NCI-H146 treated with DMSO at 0.1 percent for 48 hours (cell line): ENCODE data around the gene TFCP2L1.

ENCODE experiments used
- DNase-seq: peaks from one replicate; lab custom pipeline; 2025; ENCODE audit not compliant: unreplicated experiment; lab: John Stamatoyannopoulos, UW

The TFCP2L1 gene

DNA sequence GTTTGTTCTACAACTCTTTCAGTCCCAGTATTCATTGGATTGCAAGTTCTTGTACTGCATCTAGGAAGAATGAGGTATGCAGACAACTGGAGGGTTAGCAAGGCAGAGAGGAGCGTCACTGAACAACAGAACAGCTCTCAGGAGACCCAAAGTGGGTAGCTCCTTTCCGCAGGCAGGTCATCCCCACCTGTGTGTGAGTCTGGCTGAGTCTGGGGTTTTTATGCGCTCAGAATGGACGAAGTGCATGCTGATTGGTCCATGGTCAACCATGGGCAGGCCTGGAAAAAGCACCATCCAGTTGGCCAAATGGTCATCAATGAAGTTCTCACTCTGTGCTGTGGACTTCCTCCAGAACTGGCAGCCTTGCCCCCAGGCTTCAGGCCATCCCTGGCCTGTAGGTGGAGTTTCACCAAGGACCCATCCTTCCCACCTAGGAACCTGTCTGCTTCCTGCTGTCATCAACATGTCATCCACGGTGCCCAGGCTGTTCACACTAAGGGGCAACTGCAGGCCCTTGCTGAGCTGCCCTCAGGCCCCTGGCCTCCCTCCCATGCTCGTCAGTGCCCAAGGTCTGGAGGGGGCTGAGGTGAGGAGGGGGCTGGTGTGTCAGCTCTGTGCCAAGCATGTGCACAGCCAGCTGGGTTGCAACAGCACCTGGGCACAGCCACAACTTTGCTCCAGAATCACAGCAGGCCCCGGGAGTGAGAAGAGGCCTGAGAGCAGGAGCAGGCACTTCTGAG lies 11.1 kb upstream of the TFCP2L1 start:
- no peak for DNase-seq

DNA sequence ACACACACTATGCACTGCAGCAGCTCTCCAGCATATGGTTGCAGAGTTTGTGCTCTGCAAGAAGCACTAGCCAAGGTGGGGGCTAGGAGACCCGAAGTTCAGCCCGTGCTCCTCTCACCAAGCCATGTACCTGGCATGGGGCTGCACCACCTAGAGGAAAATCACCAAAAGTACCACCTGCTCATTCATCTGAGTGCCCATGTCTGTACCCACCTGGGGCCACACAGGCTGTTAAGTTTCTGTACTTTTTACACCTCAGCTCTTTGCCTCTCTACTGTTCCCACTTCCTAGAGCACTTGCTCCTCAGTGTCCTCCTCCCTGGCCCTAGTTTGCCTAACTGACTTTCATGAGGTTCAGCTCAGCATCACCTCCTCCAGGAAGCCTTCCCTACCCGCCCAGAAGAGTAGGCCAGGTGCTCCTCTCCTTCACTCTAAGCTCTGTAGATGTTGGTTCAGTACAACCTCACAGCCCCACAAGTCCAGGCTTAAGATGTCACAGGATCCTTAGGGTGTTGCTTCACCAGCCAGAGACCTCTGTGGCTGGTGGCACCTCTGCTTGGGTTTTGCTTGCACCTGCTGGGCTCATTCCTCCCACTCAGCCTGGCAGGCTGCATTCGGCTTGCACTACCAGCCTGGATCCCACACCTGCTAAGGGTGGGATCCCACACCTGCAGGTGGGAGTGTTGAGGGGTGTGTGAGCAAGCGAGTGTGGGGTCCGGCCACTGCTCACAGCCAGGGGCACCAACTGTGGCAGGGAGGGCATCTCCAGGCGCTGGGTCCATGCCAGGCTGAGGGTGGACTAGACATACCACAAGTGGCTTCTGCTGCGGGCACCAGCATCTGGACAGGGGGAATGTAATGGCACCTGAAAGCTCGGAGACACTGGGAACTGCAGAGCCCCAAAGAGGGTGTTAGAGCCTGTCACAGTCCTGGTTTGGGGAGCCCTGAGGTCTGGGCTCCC lies 10.2 kb upstream of the TFCP2L1 start:
- DNase-seq = no peak

DNA sequence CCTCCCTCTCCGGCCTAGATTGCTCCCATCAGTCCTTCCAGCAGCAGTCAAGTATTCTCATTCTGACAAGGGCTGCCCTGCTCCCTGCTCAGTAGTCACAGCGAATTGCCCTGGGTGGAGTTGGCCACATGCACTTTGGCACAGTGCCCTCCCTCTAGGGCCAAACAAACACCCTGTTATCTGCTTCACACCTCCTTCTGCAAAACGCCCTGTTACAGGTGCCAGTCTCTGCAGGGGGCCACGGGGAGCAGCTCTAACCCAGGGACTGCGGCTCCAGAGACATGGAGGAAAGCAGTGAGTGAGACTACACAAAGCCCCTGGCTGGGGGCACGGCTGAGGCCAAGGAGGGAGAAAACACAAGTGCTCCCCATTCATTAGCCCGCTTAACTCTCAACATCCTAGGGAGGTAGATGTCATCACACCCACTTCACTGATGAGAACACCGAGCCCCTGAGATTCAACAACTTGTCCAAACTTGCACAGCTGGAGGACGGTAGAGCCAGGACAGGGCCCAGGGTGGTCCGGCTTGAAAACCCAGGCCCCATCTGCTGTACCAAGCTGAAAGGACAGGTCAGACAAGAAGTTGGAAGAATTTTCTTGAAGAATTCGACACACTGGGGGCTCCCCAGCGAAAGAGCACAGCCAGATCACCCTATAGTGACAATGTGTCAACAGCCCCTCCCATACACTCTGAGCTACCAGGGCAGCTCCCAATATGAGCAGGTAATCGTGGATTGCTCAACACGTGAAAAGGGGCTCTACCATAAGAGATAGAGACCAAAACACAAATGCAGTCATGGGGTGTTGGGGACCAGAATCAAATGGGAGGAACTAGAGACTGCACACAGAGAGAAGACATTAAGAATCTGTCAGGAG lies 8.7 kb upstream of the TFCP2L1 start:
- no peak for DNase-seq

DNA sequence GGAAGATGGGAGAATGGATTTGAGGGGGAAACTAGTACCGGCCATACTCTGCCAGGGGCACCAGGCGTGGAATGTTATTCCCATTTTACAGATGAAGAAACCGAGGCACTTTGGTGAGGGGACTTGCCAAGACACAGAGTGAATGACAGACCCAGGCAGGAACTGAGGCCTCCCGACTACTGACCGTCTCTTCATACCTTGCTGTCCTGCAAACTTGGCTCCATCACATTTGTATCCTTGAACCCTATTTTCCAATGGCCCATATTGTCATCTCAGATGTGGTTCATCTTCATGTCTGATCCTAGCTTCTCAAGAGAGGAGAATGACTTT lies 6.2 kb upstream of the TFCP2L1 start:
- DNase-seq = no peak

DNA sequence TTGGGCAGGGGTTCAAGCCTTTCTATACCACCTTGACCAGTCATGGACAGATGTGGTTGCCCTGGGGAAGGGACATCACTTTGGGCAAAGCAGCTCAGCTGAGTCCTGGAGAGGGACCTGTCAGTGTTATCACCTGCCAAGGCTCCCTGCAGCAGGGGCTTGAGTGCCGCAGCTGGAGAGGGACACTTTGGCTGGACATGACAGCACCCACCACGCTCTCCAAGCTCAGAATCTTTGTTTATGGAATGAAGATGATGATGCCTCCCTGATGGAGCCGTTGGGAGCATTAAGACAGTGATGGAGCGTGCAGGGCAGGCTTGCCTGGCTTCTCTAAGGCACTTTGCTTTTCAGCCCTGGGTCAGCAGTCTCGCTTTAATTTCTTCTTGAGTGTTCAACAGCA lies 4.3 kb upstream of the TFCP2L1 start:
- no peak for DNase-seq

DNA sequence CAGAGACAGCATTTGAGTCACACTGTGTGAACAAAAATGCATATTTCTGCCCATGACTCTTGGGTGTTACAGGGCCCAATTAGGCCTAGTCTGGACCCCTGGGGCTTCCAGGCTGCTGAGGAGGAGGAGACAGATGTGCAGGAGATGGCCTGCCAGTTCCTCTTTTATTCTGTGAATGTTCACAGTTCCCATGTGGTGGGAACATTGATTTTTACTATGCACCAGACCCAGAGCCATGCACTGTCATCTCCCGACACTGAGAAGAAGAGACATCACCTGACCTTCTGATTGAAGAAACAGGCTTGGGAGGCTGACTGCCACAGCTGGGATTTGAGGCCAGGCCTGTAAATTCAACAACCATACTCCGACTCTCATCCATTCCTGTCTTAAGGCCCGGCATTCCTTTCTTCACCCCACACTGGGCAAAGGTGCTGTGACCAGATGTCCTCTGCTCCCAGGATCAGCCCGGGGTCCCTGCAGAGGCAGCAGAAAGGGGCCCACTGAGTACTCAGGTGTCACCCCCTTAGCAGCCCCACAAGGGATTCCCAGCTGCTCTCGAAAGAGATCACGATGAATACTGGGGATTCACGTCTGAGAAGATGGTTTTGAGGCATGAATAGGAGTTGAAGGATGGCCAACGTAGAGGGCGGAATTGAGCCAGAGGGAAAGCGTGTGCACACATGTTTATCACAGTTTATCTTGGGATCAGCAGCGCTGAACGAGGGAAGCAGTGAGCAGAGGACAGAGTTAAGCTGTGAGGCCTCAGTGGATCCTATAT lies 3.6 kb upstream of the TFCP2L1 start:
- no peak for DNase-seq

DNA sequence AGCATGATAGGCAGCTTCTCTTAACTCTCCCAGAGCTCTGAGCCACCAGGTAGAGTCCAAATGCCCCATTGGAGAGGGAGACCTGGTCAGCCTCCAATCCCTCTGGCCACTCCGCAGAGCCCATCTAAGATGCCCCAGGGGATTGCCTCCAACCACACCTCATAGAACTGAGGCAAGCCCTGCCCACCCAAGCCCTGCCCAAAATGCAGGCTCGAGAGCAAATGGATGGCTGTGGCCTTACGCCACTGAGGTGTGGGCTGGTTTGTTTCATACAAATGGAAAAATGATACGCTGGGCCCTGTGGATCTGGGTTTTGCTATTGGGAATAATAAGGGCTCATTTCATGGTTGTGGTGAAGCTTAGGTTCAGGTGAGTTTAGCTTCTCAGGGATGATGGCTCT lies 3.0 kb upstream of the TFCP2L1 start:
- no peak for DNase-seq

DNA sequence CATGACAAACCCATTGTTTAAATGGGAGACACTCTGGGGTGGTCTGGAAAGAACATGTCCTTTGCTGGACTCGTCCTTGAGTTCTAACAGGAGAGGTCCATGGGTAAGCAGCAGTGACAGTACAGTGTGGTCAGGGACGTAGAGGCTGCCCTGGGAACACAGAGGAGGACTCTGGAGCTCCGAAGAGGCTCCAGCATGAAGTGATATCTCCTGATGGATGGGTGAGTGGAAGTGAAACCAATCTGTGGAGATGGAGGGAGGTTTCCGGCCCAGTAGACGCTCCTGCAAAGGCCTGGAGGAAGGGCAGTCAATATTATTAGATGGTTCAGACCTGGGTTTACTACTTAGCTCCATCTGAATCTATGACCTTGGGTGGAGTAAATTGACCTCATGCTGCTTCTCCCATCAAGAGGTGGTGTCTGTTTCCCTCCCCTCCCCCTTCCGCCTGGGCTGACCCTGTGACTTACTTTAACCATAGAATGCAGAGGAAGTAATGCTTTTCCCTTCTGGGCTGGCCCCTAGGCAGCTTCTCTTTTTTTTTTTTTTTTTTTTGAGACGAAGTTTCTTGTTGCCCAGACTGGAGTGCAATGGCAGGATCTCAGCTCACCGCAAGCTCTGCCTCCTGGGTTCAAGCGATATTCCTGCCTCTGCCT lies 2.3 kb upstream of the TFCP2L1 start:
- DNase-seq = no peak

DNA sequence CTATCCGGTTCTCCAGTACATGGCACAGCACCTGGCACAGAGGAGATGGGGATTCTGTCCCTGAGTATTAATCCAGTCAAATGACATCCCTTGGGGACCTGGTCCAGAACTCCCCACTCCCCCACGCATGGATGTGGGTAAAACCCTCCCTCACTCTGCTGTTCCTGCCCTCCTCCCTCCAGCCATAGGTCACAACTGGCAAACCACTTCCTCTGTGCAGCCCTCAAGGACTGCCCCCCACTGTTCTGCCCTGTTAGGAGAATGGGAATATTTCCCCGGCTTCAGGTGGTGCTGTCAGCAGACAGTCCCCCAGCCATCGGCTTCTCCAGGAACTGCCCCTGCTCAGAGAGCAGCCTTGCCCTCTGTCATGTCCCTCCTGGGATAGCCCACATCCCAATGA lies 1.5 kb upstream of the TFCP2L1 start:
- no peak for DNase-seq

DNA sequence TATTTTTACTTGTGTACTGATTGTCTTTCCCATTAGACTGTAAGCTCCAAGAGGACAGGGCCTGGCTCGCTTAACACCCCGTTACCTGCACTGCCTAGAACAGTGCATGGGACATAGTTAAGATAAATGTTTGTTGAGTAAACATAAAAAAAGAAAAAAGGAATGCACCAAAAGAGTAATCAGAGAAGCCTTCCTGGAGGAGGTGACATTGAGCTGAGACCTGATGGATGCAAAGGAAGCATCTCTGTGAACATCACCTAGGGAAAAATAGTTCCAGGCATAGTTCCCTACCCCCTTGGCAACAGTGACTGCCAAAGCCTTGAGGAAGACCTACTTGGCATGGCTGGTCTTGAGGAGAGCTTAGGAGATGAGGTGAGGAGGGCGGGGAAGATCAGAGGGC lies 924 bp upstream of the TFCP2L1 start:
- DNase-seq = no peak

DNA sequence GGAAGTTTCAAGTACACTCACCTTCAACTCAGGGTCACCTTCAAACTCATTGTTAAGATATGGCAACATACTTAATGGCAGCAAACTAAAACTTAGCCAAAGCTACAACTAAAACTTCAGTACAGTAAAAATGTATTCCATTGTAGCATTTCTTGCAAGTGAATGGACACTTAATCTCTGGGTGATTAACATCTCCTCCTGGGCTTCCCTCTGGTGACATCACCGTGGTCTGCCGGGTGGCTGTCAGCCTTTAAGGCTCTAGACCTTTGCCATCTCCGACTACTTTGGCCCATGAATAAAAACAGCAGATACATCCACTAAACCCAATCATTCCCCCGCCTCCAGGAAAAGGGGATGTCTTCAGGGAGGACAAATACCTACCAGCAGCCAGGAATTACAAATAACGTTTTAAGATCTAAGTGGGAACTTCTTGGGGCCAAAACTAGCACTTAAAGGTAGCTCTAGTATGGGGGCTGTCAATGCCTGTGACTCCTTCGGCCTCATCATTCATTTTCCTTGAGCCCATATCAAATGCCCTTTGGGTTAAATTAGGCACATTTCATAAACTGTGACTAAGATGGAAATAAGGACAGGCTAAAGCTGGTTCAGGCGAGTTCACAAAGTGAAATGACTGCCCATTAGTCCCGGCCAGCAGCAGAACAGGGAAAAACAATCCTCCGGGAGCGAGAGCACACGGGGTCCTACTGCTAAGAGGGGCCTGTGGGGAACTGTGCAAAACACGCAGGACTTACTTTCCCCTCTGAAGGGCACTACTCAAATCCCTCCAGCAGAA lies 1.1 kb downstream of the TFCP2L1 start:
- DNase-seq = no peak

DNA sequence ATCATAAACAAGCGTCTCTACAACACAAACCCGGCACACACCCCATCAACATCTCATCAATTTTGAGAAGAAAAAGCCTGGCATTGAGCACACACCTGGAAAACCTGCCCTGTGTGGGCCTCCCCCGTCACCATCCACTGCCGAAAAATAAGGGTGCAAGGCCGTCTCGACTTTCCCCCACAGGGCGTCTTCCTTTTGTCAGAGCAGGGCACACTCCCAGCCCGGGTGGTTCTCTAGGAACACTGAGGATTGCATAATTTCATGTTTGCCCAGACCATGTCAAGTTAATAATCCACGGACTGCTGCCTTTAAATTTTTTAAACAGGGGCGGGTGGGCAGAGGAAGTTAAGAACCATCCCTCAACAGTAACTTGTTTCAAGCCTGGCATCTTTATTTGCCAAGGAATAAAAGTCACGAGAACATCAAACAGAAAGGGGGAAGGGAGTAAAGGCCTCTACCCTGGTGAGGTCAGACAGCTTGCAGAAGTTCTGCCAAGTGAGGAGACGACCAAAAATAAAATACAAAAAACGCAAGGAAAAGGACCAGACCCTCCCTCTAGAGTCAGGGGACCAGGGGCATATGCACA lies 2.1 kb downstream of the TFCP2L1 start:
- no peak for DNase-seq

DNA sequence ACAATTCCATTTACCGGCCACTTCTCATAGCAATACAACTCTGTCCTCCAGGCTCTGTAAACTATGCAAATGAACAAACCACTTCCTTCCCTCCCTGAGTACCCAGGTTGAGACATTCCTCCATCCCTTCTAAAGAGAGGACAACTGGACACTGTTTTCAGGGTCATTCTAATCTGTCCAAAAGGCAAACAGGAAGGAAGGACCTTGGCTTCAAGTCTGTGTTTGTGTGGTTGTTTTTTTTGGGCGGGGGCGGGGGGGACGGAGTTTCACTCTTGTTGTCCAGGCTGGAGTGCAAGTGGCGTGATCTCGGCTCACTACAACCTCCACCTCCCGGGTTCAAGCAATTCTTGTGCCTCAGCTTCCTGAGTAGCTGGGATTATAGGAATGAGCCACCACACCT lies 3.3 kb downstream of the TFCP2L1 start:
- no peak for DNase-seq

DNA sequence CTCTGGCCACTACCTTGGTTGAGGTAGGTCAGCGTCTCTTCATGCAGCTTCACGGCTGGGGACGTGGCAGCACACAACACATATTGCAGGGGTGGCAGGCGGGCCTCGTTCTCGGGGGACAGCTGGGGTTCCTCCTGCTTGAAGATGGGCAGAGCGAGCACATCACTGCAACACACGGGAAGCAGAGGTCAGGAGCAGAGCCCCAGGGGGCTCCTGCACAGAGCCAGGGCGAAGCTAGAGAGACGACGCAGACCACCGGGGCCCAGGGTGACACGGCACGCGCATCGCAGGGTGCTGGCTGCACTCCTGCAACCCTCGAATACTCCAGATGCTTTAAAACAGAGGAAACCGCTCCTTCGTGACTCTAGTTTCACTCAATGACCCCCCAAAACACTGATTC lies 3.9 kb downstream of the TFCP2L1 start:
- no peak for DNase-seq

DNA sequence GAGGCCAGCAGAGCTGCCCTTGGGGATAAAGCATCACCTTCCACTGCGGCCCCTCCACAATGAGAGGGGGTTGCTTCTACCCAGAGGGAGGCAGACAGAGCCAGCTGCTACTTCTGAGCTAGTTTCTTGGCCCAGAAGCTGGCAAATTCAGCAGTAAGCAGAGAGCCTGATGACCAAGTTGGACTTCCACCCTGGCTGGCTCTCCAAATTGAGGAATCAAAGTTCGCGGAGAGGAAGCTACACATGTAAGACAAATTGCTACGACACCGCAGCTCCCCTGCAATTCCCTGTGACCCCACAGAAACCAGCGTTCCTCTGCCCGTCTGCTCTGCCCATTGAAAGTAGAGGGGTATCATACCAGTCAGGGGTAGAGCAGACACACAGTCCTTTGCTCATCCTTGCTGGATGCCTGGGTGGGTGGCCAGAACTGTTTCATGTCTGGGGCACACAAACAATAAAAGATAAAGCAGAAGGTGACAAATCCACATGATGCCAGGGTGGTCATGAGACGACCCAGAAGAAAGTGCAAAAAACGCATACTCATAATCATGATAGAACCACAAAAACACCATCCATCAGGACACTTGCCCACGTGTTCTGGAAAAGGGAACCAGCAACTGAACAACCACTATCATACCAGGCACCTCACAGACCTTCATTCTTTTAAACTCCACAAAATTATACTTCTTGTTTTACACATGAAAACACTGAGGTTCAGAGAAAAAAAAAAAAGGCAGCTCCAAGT lies 5.4 kb downstream of the TFCP2L1 start:
- no peak for DNase-seq

DNA sequence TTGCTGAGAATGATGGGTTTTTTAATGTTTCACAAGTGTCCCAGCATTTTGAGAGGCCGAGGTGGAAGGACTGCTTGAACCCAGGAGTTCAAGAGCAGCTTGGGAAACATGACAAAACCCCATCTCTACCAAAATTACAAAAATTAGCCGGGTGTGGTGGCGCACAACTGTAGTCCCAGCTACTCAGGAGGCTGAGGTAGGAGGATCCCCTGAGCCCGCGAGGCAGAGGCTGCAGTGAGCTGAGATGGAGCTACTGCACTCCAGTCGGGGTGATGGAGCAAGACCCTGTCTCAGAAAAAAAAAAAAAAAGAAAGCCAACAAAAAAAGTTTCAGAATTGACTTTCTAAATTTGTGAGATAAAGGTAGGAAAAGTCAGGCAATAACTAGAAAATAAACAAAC lies 8.7 kb downstream of the TFCP2L1 start:
- no peak for DNase-seq

DNA sequence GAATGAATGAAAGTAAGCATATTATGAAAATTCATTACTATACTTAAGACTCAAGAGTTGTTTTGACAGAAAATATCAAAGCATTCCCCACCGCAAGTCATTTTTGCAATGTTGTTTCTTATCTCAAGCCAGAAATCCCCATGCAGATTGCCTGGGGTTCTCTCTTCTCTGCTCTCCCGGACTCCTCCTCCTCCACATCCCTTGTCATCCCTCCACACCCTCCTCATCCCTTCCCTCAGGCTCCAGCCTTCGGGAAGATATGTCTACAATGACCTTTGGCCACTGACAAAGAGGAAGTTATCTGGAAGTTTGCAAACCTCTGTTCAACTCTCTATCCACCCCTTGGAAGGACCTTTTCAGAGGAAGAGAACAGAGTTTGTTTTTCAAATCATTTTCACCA lies 11.9 kb downstream of the TFCP2L1 start:
- DNase-seq = no peak

DNA sequence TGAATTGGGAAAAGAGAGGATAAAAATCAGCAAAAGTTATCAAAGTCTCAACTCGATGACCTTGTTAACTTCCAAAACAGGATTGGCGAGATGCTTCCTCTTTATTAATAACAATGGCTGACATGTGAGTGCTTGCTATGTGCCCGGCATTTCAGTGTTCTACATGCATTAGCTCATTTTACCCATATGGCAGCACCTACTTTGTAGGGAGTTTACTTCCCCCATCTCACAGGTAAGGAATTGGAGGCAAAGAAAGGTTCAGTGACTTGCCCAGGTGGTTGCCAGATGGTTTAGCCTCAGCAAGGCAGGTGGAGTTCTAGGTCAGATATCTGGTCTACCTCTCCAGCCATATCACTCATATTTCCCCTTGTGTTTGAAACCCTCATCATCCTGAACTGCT lies 12.4 kb downstream of the TFCP2L1 start:
- no peak for DNase-seq
